HG03280 (cell line): ENCODE results near the gene GABRG3.

ENCODE experiments used
- ATAC-seq: cut with Tn5 transposase; IDR thresholded peaks from one replicate; pipeline ENCODE4 v1.9.1; 2021; ENCODE audit warnings: mild to moderate bottlenecking, moderate library complexity; ENCODE audit not compliant: unreplicated experiment

Gene GABRG3

GRCh38 chr15:27094235-27094634 is 123.3 kb downstream of the GABRG3 start:
- ATAC-seq = no peak

DNA sequence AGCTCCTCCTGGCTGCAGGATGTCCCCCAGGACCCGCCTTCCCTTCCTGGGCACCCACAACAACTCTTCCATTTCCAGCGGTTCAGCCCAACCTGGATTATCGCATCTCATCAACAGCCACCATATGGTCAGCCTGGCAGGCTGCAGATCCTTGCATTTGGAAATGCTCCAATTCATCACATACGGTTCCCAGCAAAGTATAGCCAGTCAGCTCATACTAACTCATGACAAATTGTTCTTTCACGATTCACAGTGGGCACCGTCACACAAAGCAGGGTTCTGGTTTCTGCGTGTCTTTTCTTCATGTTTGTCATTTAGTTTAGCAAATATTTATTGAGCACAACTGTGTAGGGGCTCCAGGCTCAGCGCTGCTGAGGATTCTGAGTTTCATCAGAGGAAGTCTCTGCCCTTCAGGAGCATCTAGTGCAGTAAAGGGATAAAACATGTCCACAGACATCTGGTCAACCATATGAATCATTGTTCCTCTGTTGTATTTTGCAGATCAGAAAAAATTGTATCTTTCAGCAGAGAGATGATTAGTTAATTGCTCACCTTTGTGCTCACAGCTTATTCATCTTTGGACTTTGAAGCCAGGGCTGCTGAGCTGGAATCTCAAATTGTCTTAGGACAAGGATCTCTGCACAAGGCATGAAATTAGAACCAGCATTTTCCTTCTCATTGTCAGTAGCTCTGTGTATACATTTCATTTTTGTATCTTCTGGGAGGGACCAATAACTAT is 125.1 kb downstream of the GABRG3 start:
- ATAC-seq = no peak

- no peak for ATAC-seq
These were observed 126.5 kb downstream of the GABRG3 start for GRCh38 chr15:27097506-27097905.

DNA sequence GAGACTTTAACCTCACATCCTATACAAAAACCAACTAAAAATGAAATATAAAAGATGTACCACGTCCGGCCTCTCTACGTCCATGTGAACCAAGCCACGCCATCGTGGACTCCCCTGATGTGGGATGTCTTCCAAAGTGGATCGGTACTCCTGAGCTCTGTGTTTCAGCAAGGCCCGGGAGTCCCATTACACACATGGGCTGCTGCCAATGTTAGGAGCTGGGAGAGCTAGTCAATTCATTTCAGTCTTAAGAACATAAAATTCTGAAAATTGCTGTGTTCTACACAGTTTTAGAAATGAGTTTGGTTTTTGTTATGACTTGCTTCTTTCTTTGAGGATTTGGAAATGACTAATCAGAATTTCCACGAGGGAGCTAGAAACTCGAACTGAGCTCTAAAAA is 131.0 kb downstream of the GABRG3 start:
- ATAC-seq = no peak

GRCh38 chr15:27111323-27111722 is 140.3 kb downstream of the GABRG3 start:
- ATAC-seq = no peak

GRCh38 chr15:27114473-27114872 is 143.5 kb downstream of the GABRG3 start:
- no peak for ATAC-seq

- no peak for ATAC-seq
These were observed 148.8 kb downstream of the GABRG3 start for GRCh38 chr15:27119695-27120266.

DNA sequence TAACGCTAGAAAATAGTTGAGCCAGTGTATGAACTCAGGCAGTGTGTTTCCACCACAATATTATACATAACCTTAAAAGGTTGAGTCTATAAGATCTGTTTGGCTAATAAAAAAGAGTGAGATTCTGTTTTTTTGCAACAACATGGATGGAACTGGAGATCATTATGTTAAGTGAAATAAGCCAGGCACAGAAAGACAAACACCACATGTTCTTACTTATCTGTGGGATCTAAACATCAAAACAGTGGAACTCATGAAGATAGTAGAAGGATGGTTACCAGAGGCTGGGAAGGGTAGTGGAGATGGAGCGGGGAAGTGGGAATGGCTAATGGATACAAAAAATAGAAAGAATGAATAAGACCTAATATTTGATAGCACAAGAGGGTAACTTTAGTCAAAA is 150.7 kb downstream of the GABRG3 start:
- ATAC-seq = no peak

DNA sequence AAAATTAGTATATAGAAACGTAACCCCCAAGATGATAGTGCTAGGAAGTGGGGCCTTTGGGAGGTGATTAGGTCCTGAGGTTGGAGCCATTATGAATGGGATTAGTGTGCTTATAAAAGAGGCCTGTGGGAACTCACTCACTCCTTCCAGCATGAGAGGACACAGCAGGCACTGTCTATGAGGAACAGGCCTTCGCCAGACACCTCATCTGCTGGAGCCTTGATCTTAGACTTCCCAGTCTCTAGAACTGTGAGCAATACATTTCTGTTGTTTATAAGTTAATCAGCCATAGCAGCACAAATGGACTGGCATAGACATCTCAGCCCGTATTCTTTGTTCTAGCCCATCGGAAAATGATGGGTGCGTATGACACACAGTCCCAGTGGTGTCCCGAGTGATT is 152.3 kb downstream of the GABRG3 start:
- ATAC-seq = no peak

DNA sequence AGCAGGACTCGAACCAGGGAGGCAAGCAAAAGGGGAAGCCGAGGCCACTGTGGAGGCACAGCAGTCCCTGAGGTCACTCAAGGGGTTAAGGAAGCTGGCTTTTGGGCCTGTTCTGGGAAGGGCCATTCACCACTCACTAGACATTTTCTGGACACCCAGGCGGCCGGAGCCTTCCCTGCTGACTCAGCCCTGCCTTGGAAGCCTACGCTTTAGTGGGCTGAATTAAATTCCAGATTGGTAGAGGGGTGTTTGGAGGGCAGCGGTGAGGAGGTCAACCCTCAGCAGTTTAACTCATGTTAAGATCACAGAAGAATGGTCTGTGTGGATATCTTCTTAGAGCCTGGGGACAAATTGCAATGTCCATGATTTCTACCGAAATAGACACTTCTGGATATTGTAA is 152.8 kb downstream of the GABRG3 start:
- no peak for ATAC-seq

- no peak for ATAC-seq
These were observed 153.4 kb downstream of the GABRG3 start for GRCh38 chr15:27124287-27124871.

DNA sequence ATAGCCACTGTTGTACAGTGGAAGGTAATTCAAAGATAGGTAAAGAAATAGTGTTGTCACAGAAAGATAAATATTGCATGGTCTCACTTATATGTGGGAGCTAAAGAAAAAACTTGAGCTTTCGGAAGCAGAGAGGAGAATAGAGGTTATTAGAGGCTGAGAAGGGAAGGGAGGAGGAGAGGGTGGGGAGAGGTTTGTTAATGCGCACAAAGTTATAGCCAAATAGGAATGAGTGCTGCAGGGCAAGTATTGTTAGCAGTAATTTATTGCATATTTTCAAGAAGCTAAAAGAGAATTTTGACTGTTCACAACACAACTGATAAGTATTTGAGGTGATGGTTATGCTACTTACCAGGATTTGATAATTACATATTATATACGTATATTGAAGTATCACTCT is 154.2 kb downstream of the GABRG3 start:
- ATAC-seq = no peak

DNA sequence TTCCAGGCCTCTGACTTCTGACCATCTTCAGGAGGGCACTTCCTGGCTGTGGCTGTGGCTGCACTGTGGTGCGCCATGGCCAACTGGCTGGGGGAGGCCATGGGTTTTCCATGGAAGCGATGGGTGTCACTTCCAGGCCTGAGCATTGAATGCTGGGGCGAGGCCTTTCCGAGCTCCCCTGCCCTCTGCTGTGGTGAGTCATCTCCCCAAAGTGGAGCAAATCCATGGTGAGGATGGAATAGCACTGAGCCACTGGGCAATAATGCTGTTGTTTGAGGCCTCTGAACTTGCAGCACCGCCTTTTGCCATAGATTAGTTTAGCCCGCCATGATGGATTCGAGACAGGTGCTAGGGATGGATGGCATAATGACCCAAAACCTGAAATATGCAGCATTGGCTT is 155.5 kb downstream of the GABRG3 start:
- ATAC-seq = no peak

DNA sequence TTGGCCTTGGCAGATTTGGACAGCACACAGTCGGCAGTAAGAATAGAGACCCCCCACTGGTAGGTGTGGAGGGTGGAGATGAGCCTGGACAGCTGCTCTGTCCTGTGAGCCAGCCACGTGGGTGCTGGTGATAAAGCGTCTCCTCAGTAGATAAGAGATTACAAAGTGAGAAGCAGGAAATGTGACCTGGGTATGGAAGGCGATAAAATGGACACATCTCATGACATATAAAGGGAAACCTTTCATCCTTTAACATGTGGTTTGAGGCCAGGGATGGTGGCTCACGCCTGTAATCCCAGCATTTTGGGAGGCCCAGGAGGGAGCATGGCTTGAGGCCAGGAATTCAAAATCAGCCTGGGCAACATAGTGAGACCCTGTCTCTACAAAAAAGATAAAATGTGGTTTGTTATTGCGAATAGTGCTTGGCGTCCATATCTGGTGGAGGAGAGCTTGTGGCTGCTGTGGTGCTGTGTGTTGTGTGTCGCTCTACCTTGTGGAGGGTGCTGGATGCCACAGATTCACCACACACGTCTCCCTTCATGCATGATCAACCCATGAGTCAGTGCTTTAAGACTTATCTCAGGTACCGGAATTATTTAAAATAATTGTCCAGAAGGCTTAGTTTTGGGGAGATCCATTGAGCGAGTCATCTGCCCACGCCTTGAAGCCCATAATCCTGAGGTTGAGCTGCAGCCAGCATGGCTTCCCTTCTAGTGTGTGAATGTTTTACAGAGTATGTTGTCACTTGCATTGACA is 157.0 kb downstream of the GABRG3 start:
- no peak for ATAC-seq

DNA sequence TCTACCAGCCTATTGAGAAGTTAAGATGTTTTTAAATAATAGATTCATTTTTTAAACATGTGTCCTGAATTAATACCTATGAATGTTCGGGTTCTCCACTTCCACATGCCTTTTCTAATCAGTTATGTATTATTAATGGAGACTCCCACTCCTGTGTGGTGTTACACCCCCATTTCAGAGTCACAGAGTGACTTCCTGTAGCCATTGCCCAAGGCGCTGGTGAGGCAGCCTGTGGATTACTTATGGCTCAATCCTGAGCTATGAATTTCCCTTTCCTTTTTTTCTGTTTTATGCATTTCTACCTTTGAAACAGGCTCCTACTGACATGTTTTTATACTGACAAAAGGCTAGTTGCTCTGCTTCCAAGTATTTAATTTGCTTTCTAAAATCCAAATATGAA is 162.3 kb downstream of the GABRG3 start:
- no peak for ATAC-seq

- ATAC-seq = no peak
These were observed 163.5 kb downstream of the GABRG3 start for GRCh38 chr15:27134481-27134880.

GRCh38 chr15:27135151-27135550 is 164.2 kb downstream of the GABRG3 start:
- ATAC-seq = no peak

GRCh38 chr15:27137127-27137526 is 166.1 kb downstream of the GABRG3 start:
- ATAC-seq = no peak

- ATAC-seq = no peak
These were observed 194.6 kb downstream of the GABRG3 start for GRCh38 chr15:27165590-27165989.

GRCh38 chr15:27166917-27167316 is 195.9 kb downstream of the GABRG3 start:
- ATAC-seq = no peak

DNA sequence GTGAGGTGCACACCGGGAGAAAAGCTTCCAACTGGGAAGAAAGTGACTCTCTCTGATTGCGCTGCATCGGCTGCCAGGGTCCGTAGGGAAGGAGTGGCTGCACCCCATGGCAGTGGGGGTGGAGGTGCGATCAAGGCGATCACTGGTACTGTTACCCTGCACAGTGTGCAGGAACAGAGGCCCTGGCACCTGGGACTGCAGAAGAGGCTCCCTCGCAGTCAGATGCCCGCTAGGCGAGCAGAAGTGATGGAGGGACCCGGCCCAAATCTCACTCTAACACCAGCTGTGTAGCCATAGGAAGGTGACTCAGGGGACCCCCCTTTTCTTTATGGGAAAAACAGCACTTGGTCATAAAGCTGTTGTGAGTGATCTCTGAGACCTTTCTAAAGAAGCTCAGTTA is 196.8 kb downstream of the GABRG3 start:
- no peak for ATAC-seq

DNA sequence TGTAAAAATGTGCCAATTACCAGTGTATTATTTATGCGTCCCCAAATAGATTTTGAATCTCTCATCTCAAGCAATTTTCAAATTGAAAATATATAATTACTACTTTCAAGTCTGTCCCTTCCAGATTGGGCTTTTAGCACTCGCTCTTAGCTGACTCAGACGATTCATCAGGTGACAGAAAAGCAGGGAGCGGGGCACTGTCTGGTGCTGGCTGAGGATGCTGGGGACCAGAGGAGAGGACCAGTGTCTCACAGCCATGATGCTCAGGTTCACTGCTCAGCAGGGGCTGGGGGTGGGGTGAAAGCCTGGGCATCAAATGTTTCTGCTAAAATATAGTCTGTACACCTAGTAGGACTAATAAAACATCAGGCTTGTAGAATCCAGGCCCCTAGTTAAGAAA is 199.9 kb downstream of the GABRG3 start:
- no peak for ATAC-seq
